Loucy (cell line): Measurements from ENCODE around the gene FBP2.
"Not testable (repeated sequence)": the region's sequence is repeated elsewhere in the genome, so short reads cannot be mapped to it uniquely, and the experiment has no call there.

Experiments used
- H2AFZ ChIP-seq: fragments of 200-600 bp; sonication (generic); 2 replicates; pipeline ENCODE4 v1.6.0; 2016; ENCODE audit warnings: antibody characterized with exemption, mild to moderate bottlenecking, low read length, moderate library complexity
- H3F3A ChIP-seq: fragments of 200-600 bp; 2 replicates; pipeline ENCODE4 v1.6.0; 2016; ENCODE audit warnings: antibody characterized with exemption, low read depth, mild to moderate bottlenecking
- H3K27me3 ChIP-seq: fragments of 200-600 bp; sonication (generic); 2 replicates; pipeline ENCODE4 v1.6.1; 2014; ENCODE audit warnings: low read length, mild to moderate bottlenecking; ENCODE audit not compliant: insufficient read depth, poor library complexity, severe bottlenecking
- H3K36me3 ChIP-seq: fragments of 200-600 bp; sonication (generic); 2 replicates; pipeline ENCODE4 v1.6.1; 2016; ENCODE audit warnings: low read length; ENCODE audit not compliant: insufficient read depth
- H3K4me1 ChIP-seq: fragments of 200-600 bp; sonication (generic); 2 replicates; pipeline ENCODE4 v1.5.1; 2014; ENCODE audit warnings: low read length, mild to moderate bottlenecking; ENCODE audit not compliant: insufficient read depth, poor library complexity, severe bottlenecking
- H3K4me2 ChIP-seq: fragments of 200-600 bp; sonication (generic); 2 replicates; pipeline ENCODE4 v1.6.0; 2014; ENCODE audit warnings: antibody characterized with exemption, low read length, low read depth, mild to moderate bottlenecking; ENCODE audit not compliant: poor library complexity, severe bottlenecking
- H3K4me3 ChIP-seq: fragments of 200-600 bp; sonication (generic); 2 replicates; pipeline ENCODE4 v1.5.1; 2014; ENCODE audit warnings: low read length, mild to moderate bottlenecking, mixed read lengths; ENCODE audit not compliant: poor library complexity, severe bottlenecking
- H3K79me2 ChIP-seq: fragments of 200-600 bp; sonication (generic); 2 replicates; pipeline ENCODE4 v1.6.1; 2014; ENCODE audit warnings: low read length; ENCODE audit not compliant: insufficient read depth
- H3K9ac ChIP-seq: fragments of 200-600 bp; sonication (generic); 2 replicates; pipeline ENCODE4 v1.6.0; 2014; ENCODE audit warnings: mild to moderate bottlenecking, low read depth, low read length, moderate library complexity; ENCODE audit not compliant: poor library complexity, severe bottlenecking
- H3K9me2 ChIP-seq: fragments of 200-600 bp; sonication (generic); replicated peaks from 2 replicates; pipeline ENCODE4 v1.6.1; 2016; ENCODE audit warnings: low read depth, low read length, mixed read lengths
- H3K9me3 ChIP-seq: fragments of 200-600 bp; sonication (generic); 2 replicates; pipeline ENCODE4 v1.6.1; 2014; ENCODE audit warnings: mild to moderate bottlenecking, antibody characterized with exemption, low read length, low read depth; ENCODE audit not compliant: insufficient read depth
- H4K20me1 ChIP-seq: fragments of 200-600 bp; sonication (generic); 2 replicates; pipeline ENCODE4 v1.6.0; 2014; ENCODE audit warnings: antibody characterized with exemption, low read length, mild to moderate bottlenecking; ENCODE audit not compliant: insufficient read depth, poor library complexity, severe bottlenecking
- EZH2phosphoT487 ChIP-seq: fragments of 200-600 bp; IDR thresholded peaks from 2 replicates; pipeline ENCODE4 v1.6.1; 2018; ENCODE audit warnings: antibody characterized with exemption, mild to moderate bottlenecking, moderate library complexity, borderline replicate concordance
- TF ChIP-seq, protein P1 (sequence below): fragments of 200-600 bp; sonication (generic); conservative IDR thresholded peaks from 2 replicates; pipeline ENCODE4 v1.5.1; 2014; ENCODE audit warnings: mild to moderate bottlenecking, antibody characterized with exemption, low read length

FBP2 gene

DNA sequence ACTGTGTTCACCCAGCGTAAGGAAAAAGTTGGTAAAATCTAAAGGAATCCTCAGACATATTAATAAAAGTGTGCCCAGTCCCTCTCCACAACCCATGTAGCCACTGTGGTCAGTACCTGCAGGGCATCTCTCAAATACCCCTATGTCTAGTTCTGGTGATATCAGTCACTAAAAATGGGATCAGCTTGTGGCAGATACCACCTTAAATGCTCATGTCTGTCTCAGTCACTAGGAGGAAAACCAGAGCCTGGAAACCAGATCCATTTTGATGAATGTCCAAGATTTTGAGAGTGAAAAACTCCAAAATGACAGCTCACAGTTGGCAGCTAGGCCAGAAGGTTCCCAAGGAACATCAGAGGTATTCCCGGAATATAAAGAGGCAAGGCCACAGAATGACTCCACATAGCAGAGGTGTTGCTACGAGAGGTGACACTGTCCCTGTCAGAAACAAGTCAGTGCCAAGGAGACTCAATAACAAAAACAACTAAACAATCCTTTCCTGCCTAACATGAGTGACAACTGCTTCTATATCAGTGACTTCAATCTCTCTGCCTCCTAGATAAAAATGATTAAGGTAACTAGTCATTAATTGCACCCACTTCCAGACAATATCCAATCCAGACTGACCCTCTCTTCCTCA, 25.3 kb downstream of the FBP2 start:
- Histone ChIP-seq H2AFZ (no peak overlapping the region), H3K36me3 (no peaks in the 10 kb centered on the region), H3K4me2 (no peak overlapping the region), H3K4me3 (no peak overlapping the region), H3K9me2 (no peaks in the 10 kb centered on the region), H3K27me3 (no peaks in the 10 kb centered on the region), H3K4me1 (no peaks in the 10 kb centered on the region), H4K20me1 (no peaks in the 10 kb centered on the region), H3K79me2 (no peaks in the 10 kb centered on the region), H3F3A (no peaks in the 10 kb centered on the region), H3K9me3 (no peaks in the 10 kb centered on the region), H3K9ac (no peak overlapping the region)
- no peak for TF ChIP-seq EZH2phosphoT487

DNA sequence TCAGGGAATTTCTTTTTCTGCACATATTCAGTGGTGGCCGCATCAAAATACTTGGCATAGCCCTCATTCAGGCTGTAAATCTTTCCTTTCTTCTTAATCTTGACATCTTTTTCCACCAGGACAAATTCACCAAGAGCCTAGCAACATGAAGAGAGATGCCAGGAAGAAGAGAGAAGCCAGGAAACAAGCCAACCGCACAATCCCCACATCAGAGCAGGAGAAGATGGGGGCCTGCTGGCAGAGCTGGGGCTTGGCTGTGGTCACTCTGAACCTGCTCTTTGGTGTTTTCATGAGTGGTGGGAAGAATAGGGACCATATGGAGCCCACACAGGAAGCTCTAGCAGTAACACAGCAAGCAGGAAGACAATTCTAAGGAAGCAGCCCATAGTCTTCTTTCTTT, 26.4 kb downstream of the FBP2 start:
- Histone ChIP-seq H3K4me2 (no peak overlapping the region), H3K9me2 (no peaks in the 10 kb centered on the region), H3K4me3 (no peak overlapping the region), H3K9me3 (no peaks in the 10 kb centered on the region), H3K9ac (no peak overlapping the region), H3K4me1 (no peaks in the 10 kb centered on the region), H3K79me2 (no peaks in the 10 kb centered on the region), H3F3A (no peaks in the 10 kb centered on the region), H2AFZ (no peak overlapping the region), H4K20me1 (no peaks in the 10 kb centered on the region), H3K27me3 (no peaks in the 10 kb centered on the region), H3K36me3 (no peaks in the 10 kb centered on the region)
- TF ChIP-seq, protein P1, sequence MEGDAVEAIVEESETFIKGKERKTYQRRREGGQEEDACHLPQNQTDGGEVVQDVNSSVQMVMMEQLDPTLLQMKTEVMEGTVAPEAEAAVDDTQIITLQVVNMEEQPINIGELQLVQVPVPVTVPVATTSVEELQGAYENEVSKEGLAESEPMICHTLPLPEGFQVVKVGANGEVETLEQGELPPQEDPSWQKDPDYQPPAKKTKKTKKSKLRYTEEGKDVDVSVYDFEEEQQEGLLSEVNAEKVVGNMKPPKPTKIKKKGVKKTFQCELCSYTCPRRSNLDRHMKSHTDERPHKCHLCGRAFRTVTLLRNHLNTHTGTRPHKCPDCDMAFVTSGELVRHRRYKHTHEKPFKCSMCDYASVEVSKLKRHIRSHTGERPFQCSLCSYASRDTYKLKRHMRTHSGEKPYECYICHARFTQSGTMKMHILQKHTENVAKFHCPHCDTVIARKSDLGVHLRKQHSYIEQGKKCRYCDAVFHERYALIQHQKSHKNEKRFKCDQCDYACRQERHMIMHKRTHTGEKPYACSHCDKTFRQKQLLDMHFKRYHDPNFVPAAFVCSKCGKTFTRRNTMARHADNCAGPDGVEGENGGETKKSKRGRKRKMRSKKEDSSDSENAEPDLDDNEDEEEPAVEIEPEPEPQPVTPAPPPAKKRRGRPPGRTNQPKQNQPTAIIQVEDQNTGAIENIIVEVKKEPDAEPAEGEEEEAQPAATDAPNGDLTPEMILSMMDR, result no peak
- TF ChIP-seq EZH2phosphoT487, result no peak

DNA sequence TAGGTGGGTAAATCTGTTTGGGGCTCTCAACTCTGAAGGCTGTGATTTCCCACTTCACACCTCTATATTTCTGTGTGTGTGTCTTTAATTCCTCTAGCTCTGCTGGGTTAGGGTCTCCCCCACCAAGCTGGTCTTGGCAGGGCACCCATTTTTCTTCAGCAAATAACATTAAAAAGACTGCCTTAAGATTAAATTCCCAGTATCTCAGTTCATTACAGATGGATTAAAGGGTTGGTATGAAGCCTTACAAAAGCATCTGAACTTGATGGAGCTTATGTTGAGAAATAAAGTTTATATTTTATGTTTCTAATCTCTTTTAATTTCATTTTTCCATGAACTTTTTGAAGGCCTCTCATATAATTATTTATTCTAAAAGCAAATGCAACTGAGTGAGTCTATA, 27.1 kb downstream of the FBP2 start:
- TF ChIP-seq EZH2phosphoT487, result no peak
- TF ChIP-seq, protein P1, result no peak

DNA sequence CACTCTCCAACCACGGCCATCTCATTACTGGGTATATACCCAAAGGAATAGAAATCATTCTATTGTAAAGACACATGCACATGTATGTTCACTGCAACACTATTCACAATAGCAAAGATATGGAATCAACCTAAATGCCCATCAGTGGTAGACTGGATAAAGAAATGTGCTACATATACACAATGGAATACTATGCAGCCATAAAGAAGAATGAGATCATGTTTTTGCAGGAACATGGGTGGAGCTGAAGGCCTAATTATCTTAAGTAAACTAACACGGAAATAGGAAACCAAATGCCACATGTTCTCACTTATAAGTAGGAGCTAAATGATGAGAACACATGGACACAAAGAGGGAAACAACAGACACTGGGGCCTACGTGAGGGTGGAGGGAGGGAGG, 29.3 kb downstream of the FBP2 start:
- not testable (repeated sequence) for H3K27me3 ChIP-seq, H3K9me2 ChIP-seq, H3K36me3 ChIP-seq, H3K9ac ChIP-seq, H3K4me1 ChIP-seq, H2AFZ ChIP-seq, H3K79me2 ChIP-seq, H3F3A ChIP-seq, H3K4me2 ChIP-seq, H4K20me1 ChIP-seq, H3K9me3 ChIP-seq, H3K4me3 ChIP-seq

More for the DNA sequence above, 27.1 kb downstream of the FBP2 start:
- Histone ChIP-seq H3K27me3 (no peaks in the 10 kb centered on the region), H4K20me1 (no peaks in the 10 kb centered on the region), H3K4me3 (no peak overlapping the region), H3K79me2 (no peaks in the 10 kb centered on the region), H3K9ac (no peak overlapping the region), H3K9me2 (no peaks in the 10 kb centered on the region), H3F3A (no peaks in the 10 kb centered on the region), H2AFZ (no peak overlapping the region), H3K4me2 (no peak overlapping the region), H3K36me3 (no peaks in the 10 kb centered on the region), H3K9me3 (no peaks in the 10 kb centered on the region), H3K4me1 (no peaks in the 10 kb centered on the region)
